PC-3 (cell line): ENCODE data around the gene DLX5.

Source experiments
- EZH2 ChIP-seq: fragments of 300-600 bp; sonication (generic); IDR thresholded peaks from one replicate; pipeline ENCODE4 v1.6.1; 2017; ENCODE audit warnings: antibody characterized with exemption, mild to moderate bottlenecking, low read length; ENCODE audit not compliant: unreplicated experiment
- TF ChIP-seq, protein P1 (sequence below): fragments of 300-600 bp; sonication (generic); conservative IDR thresholded peaks from 2 replicates; pipeline ENCODE4 v1.5.1; 2017; ENCODE audit warnings: antibody characterized with exemption, low read depth, mild to moderate bottlenecking, low read length

DNA sequence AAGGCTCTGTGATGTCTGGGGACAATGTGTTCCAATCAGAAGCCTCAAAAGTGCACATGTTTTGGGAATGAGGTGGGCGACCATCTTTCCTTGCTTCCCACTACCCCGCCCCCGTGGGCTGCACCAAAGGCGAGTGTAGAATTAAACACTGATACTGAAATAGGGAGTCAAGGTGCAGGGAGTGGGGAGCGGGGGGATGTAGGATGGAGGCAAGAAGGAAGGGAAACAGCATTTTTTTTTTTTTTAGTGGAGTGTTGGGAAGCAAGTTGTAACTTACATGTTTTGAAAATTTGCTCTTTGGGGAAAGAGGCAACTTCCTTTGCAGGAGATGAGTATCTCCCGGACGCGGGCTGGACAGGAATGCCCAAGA lies 484 bp upstream of the DLX5 start:
- TF ChIP-seq, protein P1, sequence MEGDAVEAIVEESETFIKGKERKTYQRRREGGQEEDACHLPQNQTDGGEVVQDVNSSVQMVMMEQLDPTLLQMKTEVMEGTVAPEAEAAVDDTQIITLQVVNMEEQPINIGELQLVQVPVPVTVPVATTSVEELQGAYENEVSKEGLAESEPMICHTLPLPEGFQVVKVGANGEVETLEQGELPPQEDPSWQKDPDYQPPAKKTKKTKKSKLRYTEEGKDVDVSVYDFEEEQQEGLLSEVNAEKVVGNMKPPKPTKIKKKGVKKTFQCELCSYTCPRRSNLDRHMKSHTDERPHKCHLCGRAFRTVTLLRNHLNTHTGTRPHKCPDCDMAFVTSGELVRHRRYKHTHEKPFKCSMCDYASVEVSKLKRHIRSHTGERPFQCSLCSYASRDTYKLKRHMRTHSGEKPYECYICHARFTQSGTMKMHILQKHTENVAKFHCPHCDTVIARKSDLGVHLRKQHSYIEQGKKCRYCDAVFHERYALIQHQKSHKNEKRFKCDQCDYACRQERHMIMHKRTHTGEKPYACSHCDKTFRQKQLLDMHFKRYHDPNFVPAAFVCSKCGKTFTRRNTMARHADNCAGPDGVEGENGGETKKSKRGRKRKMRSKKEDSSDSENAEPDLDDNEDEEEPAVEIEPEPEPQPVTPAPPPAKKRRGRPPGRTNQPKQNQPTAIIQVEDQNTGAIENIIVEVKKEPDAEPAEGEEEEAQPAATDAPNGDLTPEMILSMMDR, result no peak
- no peak for TF ChIP-seq EZH2
